Measurements from ENCODE around the gene PAQR8.

PAQR8 gene

GRCh38 chr6:52333840-52334200 is 28.1 kb upstream of the PAQR8 start:
- DNase-seq (ENCODE audit: low read depth): peak; percentile 51
- no peak for TF ChIP-seq CTCF (conservative IDR thresholded peaks at IDR 0.05; ENCODE audit: low read depth, low read length)
- H3K4me3 ChIP-seq (ENCODE audit: low read depth, low read length): no peak overlapping the region

GRCh38 chr6:52335576-52335975 is 26.4 kb upstream of the PAQR8 start:
- TF ChIP-seq CTCF (conservative IDR thresholded peaks at IDR 0.05; ENCODE audit: low read depth, low read length): no peak
- H3K4me3 ChIP-seq (ENCODE audit: low read depth, low read length): no peak overlapping the region
- no peak for DNase-seq (ENCODE audit: low read depth)

GRCh38 chr6:52336919-52337561 is 24.9 kb upstream of the PAQR8 start:
- no peak for TF ChIP-seq CTCF (conservative IDR thresholded peaks at IDR 0.05; ENCODE audit: low read depth, low read length)
- no peak overlapping the region for H3K4me3 ChIP-seq (ENCODE audit: low read depth, low read length)

GRCh38 chr6:52337633-52338290 is 24.2 kb upstream of the PAQR8 start:
- no peak for TF ChIP-seq CTCF (conservative IDR thresholded peaks at IDR 0.05; ENCODE audit: low read depth, low read length)
- no peak for DNase-seq (ENCODE audit: low read depth)

More at GRCh38 chr6:52336919-52337561, 24.9 kb upstream of the PAQR8 start:
- no peak for DNase-seq (ENCODE audit: low read depth)

GRCh38 chr6:52340603-52340880 is 21.4 kb upstream of the PAQR8 start:
- no peak for TF ChIP-seq CTCF (conservative IDR thresholded peaks at IDR 0.05; ENCODE audit: low read depth, low read length)
- H3K4me3 ChIP-seq (ENCODE audit: low read depth, low read length): no peak overlapping the region
- no peak for DNase-seq (ENCODE audit: low read depth)

More at GRCh38 chr6:52337633-52338290, 24.2 kb upstream of the PAQR8 start:
- H3K4me3 ChIP-seq (ENCODE audit: low read depth, low read length): no peak overlapping the region

- DNase-seq (ENCODE audit: low read depth): no peak
- no peak for TF ChIP-seq CTCF (conservative IDR thresholded peaks at IDR 0.05; ENCODE audit: low read depth, low read length)
- H3K4me3 ChIP-seq (ENCODE audit: low read depth, low read length): no peak overlapping the region
Observed at GRCh38 chr6:52341561-52342260, 20.2 kb upstream of the PAQR8 start.

All from choroid plexus epithelial cell (primary cell).